HG03565 (cell line): ENCODE data around the gene TCF21.
A peak's percentile ranks its signal among the peaks of the same experiment; 100 is the strongest.

Source experiments
- ATAC-seq: cut with Tn5 transposase; IDR thresholded peaks from one replicate; pipeline ENCODE4 v1.9.1; 2021; ENCODE audit warnings: mild to moderate bottlenecking, moderate library complexity; ENCODE audit not compliant: unreplicated experiment

Gene TCF21

DNA sequence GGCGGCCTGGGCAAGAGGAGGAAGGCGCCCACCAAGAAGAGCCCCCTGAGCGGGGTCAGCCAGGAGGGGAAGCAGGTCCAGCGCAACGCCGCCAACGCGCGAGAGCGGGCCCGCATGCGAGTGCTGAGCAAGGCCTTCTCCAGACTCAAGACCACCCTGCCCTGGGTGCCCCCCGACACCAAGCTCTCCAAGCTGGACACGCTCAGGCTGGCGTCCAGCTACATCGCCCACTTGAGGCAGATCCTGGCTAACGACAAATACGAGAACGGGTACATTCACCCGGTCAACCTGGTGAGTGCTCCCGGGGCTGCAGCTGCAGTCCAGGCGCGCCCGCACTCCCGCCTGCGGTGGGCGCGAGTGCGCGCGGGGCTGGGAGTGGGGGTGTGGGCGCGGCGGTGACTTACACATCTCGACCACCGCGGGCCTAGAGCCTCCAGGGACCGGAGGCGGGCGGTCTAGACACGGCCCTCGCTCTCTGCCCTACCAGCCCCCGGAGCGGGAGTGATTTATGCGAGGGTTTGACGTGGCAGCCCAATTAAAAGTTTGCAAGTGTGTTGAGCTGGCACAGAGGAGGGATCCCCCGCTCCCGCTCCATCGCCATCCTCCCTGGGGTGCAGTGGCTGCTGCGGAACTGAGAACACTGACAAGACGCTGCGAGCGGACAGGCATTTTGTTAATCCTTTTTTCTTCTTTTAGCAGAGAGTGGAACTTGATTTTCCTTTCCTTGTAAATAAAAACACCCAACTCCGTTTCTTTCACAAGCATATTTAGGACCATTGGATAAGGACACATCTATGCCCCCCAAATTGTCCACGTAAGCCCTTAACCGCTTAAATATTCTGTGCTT lies 867 bp downstream of the TCF21 start:
- ATAC-seq, result no peak

DNA sequence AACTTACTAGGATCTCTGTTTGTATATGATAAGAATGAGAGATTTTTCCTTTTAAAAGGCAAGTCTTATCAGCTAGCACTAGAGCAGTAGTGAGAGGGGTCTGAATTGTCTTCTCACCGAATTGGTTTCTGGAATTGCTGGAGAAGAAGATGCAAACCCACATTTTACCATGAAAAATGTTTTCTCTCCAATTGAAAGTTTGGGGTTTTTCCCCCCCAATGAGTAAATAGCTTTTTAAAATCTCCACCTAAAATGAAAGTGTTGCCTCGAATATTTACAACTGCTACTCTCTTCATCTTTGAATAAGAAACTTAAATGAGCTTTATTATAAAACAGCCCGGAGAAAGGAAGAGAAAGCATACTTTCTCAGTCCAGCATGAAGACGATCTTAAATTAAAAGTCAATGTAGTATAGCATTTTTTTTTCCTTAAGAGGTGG lies 1.8 kb downstream of the TCF21 start:
- ATAC-seq, result no peak

DNA sequence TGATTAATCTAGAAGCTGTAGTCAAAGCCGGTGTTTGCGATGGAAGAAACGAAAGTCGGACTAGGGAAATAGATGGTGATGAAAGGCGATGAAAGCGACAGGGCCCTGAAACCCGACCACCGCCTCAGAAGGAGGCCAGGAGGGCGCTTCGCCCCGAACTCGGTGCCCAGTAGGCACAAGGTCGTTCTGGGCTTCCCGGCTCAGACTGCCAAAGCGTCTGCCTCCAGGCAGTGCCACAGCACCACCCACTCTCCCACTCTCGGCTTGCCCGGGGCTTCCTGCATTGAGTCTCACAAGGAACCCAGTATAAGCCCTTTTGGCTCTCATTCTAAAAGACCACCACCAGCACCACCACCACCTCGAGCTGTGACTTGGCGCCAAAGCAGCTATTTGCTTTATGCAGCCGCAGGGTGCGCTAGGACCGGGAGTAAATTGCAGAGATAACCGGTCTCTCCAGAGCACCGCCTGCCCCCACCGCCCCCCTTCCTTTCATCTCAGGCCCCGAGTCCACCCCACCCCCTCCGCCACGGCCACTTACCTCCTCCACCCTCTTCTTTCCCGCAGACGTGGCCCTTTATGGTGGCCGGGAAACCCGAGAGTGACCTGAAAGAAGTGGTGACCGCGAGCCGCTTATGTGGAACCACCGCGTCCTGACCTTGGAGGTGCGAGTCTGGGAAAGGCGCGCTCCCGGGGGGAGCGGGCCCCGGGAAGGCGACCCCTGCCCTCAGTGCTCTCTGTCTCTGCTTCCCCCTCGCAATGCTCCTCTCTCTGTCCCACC lies 2.4 kb downstream of the TCF21 start:
- no peak for ATAC-seq

DNA sequence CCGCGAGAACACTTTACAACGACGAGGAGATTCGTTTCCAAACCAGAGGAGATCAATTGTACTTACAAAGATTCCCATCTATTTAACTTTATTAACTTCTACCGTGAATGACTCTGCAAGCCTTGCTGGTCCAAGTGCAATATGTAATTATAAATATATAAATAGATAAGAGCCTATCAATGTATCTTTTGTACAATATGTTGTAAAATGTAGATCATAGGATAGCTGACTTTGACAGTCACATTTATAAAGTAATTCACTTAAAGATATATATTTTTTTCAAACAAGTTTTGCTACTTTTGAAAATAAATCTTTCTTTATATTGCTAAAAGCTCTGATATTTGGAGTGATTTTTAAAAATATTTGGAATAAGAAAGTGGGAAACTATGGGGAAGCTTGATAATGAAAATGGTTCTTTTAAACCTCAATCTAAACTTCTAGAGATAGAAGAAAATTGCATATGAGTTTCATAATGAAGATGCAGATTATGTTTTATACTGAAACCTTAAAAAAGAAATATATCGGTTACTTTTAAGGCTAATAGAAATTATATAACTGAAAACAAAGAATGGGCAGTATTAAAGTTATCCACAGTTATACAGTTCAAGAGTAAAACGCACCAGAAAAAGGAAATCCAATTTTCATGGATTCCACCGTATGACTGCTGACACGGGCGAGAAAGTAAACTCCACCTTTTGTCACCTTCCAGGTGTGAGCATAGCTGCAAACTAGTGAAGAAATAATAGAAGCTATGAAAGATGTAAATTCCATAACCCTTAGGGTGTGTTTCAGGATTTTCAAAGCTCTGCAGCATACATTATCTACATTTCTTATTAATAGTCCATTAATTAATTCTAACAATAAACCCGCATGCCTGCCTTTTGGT lies 3.3 kb downstream of the TCF21 start:
- no peak for ATAC-seq

DNA sequence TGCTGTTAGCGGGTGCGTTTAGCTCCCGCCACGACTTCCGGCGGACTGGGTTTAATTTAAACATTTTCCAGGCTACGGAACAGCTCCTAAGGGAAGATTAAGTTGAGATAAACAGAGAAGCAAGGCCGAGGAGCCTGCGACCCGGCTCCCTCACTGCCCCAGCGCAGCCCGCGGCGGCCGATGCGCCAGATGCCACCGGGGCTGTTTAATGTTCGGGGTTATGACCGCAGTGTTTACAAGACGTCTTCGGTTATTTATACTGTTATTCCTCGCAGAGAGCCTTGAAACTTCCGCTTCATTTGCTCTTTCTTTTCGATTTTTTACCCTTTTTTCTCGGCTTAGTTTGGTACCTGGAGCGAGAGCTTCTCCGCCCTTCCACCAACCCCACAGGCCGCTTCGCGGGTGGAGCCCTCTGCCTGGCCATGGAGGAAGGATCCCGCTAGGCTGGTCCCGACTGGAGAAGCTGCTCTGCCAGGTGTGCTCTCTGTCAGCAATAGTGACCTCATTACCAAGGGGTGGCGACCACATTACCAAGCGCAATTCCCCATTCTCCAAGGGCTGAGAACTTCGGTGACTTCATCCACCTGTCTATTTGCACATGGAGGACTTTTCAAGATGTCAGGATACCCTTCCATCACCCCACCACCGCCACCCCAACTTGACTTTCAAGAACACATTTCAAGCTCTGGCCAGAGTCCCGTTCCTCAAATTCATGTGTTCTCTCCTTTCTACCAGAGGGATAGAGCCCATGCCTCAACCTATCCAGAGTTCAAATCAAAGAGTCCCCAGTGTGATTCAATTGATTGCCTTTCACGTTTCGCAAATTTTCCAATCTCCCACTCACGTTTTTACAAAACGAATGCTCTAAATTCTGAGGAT lies 4.1 kb downstream of the TCF21 start:
- ATAC-seq, result no peak

DNA sequence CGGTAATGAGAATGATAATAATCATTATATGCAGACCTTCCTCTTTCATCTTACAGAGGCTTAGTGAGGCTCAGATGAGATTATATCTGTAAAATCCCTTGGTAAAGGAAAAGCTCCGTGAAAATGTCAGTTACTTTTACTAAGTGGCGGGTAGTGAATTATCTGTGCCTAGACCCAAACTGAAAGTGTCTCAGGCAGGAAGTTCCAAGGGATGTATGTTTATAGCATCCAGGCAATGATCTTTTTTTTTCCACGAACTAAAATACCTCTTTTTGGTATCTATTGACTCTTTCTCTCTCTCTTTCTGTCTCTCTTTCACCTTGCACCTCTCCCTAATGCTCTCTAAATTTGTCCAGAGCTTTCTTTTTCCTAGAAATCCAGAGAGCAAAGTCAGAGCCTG lies 5.0 kb downstream of the TCF21 start:
- ATAC-seq, result no peak

DNA sequence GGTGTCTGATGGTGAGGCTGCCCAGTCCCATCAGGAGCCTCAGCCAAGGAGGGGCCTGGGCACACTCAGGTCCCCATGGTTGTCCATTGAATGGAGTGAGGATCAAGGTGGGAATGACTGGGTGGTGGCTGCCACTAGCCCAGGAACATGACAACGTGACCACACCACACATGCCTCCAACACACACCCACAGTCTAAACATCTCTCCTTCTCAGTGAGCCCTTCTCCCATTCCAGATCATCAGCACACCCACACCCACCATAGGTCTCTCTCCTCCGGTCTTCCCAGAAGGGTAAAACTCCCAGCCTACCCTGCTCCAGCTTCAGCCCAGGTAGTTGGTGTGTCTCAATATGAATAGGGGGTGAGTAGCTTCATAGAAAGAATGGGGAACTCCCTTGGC lies 5.5 kb downstream of the TCF21 start:
- no peak for ATAC-seq

DNA sequence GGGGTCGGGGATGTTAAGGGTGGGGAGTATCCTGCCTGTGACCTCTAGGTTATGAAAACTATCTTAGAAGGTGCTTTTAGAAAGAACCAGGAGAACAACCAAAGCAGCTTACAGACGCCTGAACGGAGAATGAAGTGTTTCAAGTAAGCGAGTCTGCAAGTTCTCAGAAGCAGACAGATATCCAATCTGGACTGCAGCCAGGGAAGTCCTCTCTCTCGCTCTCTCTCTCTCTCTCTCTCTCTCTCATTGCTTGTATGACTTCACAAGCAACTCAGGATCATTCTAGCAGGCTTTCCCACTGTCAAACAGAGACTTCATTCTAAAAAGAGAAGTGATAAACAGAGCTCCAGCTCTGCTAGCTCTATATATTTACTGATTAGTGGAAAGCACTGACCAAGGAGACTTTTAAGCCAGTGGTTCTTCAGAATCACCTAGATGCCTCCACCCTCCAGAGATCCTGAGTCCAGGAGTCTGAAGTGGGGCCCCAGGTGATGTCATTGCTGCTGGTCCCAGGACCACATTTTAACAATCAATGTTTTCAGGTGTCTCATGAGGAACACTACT lies 6.0 kb downstream of the TCF21 start:
- ATAC-seq, result no peak

DNA sequence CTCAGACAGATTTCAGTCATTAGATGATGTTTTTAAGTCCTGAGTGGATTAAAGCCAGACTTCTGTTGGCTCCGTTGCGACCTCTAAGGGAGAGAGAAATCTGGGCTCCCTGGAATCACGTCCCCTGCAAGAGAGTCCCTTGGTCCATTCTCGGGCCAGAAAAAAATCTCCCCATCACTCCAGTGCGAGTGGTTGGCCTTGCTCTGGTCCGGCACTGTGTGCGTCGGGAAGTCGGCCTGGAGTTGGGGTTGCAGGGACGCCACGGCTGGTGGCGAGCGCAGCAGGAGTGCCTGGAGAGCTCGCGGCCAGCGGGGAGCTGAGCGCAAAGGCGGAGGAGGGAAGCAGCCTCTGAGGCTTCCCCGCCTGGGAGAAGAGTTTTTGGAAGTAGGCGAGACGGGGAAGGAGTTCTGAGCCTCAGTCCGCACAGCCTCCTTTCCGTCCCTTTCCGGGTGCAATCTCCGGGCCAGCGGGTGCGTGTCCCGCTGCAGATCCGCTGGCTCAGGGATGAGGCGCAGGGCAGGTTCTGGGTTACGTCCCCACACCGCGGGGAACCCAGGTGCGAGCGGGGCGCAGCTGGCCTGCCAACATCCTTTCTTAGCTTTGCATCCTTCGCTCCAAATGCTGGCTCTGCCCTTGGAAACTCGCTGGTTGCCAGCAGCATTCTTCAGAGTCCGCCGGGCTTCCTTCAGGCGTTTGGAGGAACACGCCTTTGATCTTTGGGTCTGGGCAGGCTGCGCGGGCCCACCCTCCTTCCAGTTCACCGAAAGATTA lies 6.8 kb downstream of the TCF21 start:
- no peak for ATAC-seq

DNA sequence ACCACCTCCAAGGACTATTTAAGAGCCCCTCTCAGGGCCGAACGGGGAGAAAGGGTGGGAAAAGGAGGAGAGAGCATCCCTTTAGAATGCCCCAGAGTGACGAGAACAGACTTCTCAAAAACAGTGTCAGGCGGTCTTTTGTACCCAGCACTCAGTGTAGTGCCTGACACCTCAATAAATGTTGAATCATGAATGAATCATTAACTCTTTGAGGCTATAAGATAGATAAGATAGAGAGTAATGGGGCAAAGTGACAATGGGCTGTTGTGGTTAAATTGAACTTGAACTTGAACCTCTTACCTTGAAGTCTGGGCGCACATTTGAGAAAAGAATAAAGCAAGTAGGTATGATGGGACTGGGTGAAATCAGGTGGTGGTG lies 7.4 kb downstream of the TCF21 start:
- no peak for ATAC-seq

DNA sequence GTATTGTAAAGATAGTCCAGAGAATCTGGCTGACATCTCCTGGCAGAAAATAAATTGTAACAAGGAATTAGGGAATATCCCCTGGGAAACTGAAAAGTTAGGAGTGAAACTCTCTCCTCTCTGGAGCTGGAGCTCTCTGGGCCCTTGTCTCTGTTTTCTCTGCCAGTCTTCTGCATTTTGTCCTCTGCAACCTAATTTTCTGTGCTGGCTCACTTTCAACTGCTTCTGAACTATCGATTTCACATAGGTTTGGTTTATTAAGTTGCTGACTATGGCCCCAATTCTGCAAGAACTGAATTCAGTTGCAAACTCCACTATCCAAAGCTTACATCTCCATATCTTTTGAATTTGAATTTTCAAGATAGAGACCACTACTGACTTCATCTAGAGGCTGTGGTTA lies 9.3 kb downstream of the TCF21 start:
- ATAC-seq, result no peak

DNA sequence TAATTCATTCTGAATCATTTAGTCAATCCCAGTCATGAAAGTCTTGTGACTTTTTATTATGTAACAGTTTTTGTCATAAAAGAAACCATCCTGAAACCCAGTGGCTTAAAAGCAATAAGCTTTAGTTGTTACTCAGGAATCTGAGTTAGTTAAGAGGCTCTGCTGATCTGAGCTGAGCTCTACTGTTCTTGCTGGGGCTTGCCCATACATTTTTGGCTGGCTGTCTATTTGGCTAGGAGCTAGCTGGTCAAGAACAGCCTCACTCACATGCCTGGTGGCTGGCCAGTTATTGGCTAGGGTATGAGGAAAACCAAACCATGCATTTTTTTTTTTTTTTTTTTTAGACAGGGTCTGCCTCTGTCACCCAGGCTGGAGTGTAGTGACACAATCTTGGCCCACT lies 10.6 kb downstream of the TCF21 start:
- ATAC-seq, result no peak

DNA sequence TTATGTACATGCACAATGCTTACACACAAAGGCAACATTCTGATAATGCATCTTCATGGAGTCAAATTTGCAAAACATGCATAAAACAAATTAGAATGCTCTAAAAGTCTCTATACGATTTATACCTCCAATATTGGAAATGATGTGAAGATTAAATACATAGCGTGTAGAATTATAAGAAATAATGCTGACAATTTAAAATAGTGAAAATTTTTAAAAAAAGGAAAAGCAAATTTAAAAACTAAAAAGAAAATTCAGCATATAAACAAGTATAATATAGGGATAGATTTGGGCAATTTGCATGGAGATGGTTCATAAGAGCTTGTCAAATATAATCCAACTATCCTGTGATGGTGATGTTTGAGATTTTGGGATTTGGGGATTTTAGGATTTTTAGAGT lies 14.9 kb downstream of the TCF21 start:
- no peak for ATAC-seq

DNA sequence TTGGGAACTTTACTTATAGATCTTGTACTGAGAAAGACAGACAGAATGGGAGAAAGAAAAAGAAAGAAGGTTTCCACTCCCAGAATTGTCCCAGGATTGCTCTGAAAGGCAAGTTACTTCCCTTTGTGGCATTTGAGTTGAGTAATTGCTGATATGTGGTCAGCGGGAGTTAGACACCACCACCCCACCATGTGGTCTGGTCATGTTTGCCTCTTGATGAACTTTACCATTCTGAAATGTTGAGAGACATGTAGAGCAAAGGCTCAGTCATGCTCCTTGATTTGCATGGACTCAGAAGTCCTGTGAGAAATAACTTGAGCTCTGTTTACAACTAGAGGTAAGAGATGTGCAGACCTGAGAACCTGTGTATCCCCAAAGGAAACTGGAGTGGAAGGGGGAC lies 17.1 kb downstream of the TCF21 start:
- no peak for ATAC-seq

DNA sequence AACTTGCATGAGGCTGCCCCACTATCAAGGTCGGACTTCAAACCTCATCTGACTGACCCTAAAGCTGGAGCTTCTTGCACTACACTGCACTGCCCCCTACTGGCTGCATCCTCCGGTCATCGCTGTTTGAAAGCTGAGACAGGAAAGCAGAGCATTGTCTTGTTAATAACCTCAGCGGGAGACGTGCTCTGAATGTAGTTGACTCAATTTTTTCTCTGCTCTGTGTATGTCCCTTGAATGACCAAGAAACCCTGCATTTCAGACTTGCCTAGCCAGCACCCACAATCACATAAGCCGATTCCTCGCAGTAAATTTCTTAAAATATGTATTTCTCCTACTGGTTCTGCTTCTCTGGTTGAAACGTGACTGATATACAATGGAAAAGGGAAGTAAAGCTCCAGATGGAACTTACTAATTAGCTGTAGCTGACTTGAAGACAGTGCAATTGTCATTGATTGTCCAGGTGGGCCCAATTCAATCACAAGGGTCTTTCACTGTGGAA lies 27.8 kb downstream of the TCF21 start:
- peak; percentile 88 for ATAC-seq

DNA sequence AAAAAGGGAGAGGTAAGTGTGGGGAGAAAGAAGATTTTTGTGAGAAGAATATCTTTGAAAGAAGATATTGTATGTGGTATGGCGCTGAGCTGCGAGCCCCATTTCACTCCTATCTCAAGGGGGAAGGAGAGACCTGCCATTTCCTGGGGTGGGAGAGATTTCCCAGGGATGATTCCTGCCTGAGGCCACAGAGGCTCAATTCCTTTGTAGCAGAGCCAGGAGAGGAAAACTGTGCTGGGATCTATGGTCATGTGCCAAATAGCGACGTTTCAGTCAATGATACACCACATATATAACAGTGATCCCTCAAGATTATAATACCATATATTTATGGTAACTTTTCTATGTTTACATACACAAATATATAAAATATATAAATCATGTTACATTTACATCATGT lies 28.9 kb downstream of the TCF21 start:
- no peak for ATAC-seq

DNA sequence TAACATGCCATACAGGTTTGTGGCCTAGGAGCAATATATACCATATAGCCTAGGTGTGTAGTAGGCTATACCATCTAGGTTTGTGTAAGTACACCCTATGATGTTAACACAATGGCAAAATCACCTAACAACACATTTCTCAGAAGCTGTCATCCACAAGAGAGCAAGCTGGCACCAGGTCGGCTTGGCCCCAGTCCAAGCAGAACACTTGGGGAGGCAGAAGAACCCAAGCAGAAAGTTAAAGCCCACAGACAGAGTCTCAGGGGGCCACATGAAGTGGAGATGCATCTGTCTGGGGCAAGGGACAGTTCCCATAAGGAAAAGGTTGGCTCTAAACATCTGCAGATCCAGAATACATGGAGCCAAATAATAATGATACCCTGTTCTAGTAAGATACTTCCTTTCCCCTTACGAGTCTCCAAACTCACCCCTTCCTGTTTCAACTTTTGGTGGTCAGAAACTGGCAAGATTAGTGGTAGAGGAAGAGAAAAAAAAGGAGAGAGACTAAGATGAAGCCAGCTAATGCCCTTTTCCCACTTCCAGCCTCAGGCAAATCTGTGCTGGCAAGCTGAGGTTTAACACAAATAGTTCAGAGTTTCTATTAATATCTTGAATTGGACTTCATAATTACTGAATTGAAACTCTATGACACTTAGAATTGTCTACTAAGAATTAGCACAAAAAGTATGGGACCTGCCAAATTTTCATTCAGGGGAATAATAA lies 29.5 kb downstream of the TCF21 start:
- no peak for ATAC-seq

DNA sequence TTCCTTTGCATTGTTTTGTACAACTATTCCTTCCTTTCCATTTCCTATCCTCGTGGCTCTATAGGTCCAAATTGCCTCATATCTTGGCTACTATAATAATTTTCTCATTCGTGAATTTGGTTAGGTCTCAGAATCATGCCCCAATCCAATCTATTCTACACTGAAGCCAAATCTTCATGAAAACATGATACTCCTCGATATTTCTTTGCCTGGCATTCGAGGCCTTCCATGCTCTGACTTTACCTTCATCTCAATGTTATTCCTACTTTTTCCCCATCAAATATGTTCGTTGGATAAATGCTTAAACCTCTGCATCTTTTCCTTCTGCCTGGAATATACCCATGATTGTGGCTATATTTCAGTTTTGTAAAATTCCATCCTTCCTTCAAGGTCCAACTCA lies 30.4 kb downstream of the TCF21 start:
- ATAC-seq, result no peak
